ENCODE results near the gene FBXL19. TPM values are rescaled to one million over a fixed set of nuclear protein-coding genes. Genes with fewer than 3 reads are reported as not detected.

FBXL19 gene
- total RNA-seq, 1 donor from 2014 or later, result 36.4 TPM

DNA sequence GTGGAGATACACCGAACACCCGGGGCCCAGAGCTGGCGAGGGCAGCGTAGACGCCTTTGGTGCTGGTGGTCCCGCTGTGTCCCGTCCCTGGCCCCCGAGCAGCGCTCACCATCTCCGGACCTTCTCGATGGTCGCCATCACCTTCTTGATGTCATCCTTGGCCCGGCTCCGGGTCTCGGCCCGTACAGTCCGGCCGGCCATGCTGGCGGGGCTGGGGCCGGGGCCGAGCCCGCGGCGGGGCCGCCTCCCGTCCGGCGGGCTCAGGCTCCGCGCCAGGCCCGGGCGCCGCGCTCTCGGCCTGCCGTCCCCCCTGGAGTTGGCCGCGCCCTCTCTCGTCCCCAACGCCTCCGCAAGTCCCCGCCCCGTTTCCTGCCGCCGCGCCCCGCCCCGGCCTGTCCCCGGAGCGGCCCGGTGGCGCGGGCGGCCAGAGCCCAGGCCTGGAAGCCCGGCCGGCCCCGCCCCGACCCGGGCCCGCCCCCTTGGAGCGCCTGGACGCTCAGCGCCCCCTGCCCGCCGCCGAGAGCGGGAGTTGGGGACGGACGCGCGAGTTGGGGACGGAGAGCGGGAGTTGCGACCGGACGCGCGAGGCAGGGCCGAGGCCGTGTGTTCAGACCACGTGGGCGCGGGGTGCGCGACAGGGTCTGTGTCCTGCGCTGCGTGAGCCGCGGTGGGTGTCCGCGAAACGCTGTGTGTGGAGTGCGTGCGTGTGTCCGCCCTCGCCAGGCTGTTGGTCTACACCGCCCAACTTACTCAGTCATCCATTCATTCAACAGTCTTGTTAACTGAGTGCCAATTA, 29.4 kb upstream of the FBXL19 start, which contains the start of gene BCL7C:
Gene BCL7C, minus strand, starts transcription at position 334 of the 796 bp plus-strand sequence. Its CDS starts 133 bp downstream, at position 201.
- no peaks in the 10 kb centered on the region for H3K27me3 ChIP-seq (ENCODE audit: control insufficient read depth, insufficient read depth, low read length)
- peaks cover under 1% of the 10 kb centered on the region for H3K36me3 ChIP-seq (ENCODE audit: control insufficient read depth, insufficient read depth, low read length)
- TF ChIP-seq, protein P1, sequence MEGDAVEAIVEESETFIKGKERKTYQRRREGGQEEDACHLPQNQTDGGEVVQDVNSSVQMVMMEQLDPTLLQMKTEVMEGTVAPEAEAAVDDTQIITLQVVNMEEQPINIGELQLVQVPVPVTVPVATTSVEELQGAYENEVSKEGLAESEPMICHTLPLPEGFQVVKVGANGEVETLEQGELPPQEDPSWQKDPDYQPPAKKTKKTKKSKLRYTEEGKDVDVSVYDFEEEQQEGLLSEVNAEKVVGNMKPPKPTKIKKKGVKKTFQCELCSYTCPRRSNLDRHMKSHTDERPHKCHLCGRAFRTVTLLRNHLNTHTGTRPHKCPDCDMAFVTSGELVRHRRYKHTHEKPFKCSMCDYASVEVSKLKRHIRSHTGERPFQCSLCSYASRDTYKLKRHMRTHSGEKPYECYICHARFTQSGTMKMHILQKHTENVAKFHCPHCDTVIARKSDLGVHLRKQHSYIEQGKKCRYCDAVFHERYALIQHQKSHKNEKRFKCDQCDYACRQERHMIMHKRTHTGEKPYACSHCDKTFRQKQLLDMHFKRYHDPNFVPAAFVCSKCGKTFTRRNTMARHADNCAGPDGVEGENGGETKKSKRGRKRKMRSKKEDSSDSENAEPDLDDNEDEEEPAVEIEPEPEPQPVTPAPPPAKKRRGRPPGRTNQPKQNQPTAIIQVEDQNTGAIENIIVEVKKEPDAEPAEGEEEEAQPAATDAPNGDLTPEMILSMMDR (IDR thresholded peaks at IDR 0.05; ENCODE audit: insufficient read depth, low read length, poor library complexity, severe bottlenecking), result peak; percentile 37
- H3K4me3 ChIP-seq (ENCODE audit: low read depth, low read length), result peak within 1 kb of the TSS; percentile 58
- no peak for DNase-seq (ENCODE audit: low read depth)

- DNase-seq (ENCODE audit: low read depth), result no peak
- peak overlapping the region; percentile 58 for H3K4me3 ChIP-seq (ENCODE audit: low read depth, low read length)
- H3K27me3 ChIP-seq (ENCODE audit: control insufficient read depth, insufficient read depth, low read length), result no peaks in the 10 kb centered on the region
- TF ChIP-seq, protein P1 (IDR thresholded peaks at IDR 0.05; ENCODE audit: insufficient read depth, low read length, poor library complexity, severe bottlenecking), result no peak
- no peaks in the 10 kb centered on the region for H3K36me3 ChIP-seq (ENCODE audit: control insufficient read depth, insufficient read depth, low read length)
Measured at GRCh38 chr16:30894540-30895368, 28.6 kb upstream of the FBXL19 start.

DNA sequence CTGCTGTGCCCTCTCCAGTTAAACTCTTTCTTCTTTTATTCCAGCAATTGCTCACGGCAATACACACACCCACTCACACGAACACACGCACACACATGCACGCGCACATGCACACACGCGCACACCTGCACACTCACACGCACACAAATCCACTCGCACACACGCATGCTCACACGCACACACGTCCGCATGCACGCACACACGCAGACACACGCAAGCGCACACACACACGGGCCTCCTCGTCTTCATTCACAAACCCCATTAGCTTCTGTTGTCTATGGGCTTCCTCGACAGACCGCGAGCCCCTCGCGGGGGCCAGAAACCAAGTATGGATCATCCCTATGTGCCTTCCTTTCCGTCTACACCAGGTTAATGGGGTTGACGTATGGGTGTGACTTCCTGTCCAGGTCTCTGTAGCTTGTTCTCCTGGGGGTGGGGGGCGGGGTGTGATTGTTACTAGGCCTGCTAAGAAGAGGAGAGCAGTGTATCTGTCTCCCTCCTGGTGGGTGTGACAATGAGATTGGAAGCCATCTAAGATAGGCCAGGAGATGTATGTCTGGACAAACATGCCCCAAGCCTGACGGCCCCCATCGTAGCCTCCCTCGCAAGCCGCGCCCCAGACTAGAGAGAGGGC, 27.6 kb upstream of the FBXL19 start:
- H3K27me3 ChIP-seq (ENCODE audit: control insufficient read depth, insufficient read depth, low read length), result no peaks in the 10 kb centered on the region
- no peak for DNase-seq (ENCODE audit: low read depth)
- peak overlapping the region; percentile 63 for H3K4me3 ChIP-seq (ENCODE audit: low read depth, low read length)
- no peaks in the 10 kb centered on the region for H3K36me3 ChIP-seq (ENCODE audit: control insufficient read depth, insufficient read depth, low read length)
- TF ChIP-seq, protein P1 (IDR thresholded peaks at IDR 0.05; ENCODE audit: insufficient read depth, low read length, poor library complexity, severe bottlenecking), result no peak

- H3K27me3 ChIP-seq (ENCODE audit: control insufficient read depth, insufficient read depth, low read length), result no peaks in the 10 kb centered on the region
- H3K36me3 ChIP-seq (ENCODE audit: control insufficient read depth, insufficient read depth, low read length), result no peaks in the 10 kb centered on the region
- peak within 1 kb of the TSS; percentile 63 for H3K4me3 ChIP-seq (ENCODE audit: low read depth, low read length)
- no peak for DNase-seq (ENCODE audit: low read depth)
- TF ChIP-seq, protein P1 (IDR thresholded peaks at IDR 0.05; ENCODE audit: insufficient read depth, low read length, poor library complexity, severe bottlenecking), result no peak
Measured at GRCh38 chr16:30896261-30896888, 27.0 kb upstream of the FBXL19 start, which contains the start of gene CTF1. TSS of gene CTF1 (plus strand) at chr16:30896614. CDS start at chr16:30896644, 30 bp downstream.

GRCh38 chr16:30896889-30897733, 26.3 kb upstream of the FBXL19 start:
- H3K36me3 ChIP-seq (ENCODE audit: control insufficient read depth, insufficient read depth, low read length), result no peaks in the 10 kb centered on the region
- H3K27me3 ChIP-seq (ENCODE audit: control insufficient read depth, insufficient read depth, low read length), result no peaks in the 10 kb centered on the region
- H3K4me3 ChIP-seq (ENCODE audit: low read depth, low read length), result peak overlapping the region; percentile 63
- peak; percentile 59 for DNase-seq (ENCODE audit: low read depth)
- TF ChIP-seq, protein P1 (IDR thresholded peaks at IDR 0.05; ENCODE audit: insufficient read depth, low read length, poor library complexity, severe bottlenecking), result no peak
